HG03175 (cell line): ENCODE measurements around the gene AFAP1L2.

Experiments used
- ATAC-seq: cut with Tn5 transposase; IDR thresholded peaks from one replicate; pipeline ENCODE4 v1.9.1; 2021; ENCODE audit warnings: mild to moderate bottlenecking, moderate library complexity; ENCODE audit not compliant: unreplicated experiment

Gene AFAP1L2

DNA sequence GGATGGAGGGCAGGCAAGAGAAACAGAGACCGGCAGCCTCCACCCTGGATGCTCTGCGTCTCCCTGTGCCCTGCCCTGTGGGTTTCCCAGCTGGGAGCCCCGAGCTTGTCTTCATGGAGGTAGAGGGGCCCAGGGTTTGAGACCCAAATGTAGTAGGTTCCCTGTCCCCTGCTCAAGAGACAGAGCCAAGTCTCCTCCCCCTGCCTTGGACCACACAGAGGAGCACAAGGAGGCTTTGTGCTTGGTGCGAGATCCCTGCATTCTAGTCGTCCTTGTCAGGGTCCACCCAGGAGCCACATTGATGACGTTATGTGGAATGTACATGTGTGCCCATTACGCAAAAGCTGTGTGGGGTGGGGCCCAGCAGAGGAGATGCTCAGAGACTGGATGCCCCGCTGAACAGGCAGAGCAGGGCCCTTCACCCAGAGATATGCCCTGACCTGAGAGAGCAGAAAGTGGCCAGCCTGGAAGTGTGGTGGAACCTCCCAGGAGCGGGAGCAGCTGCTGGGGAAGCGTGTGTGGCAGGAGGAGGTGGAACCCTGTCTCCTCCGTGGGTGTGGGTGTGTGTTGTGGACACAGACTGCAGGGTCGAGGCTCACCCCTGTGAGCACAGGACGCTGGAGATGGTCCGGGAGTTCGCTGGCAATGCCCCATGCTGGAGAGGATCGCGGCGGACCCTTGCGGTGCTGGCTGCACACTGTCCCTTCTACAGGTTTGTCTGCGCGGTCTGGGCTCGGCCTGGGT lies 126.0 kb downstream of the AFAP1L2 start:
- no peak for ATAC-seq

DNA sequence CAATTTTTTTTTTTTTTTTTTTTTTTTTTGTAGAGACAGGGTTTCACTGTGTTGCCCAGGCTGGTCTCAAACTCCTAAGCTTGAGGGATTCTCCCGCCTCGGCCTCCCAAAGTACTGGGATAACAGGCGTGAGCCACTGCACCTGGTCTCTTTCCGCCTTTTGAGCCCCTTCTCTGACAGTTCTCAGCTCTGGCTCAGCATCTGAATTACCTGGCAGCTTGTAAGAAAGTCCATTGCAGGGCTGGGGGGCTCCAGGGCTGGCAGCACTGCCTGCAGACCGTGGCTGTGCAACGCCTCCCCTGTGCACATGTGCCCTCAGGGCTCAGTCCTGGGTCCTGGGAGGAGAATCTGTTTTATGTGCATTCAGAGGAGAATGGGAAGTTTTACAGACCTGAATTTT lies 127.6 kb downstream of the AFAP1L2 start:
- ATAC-seq = no peak

DNA sequence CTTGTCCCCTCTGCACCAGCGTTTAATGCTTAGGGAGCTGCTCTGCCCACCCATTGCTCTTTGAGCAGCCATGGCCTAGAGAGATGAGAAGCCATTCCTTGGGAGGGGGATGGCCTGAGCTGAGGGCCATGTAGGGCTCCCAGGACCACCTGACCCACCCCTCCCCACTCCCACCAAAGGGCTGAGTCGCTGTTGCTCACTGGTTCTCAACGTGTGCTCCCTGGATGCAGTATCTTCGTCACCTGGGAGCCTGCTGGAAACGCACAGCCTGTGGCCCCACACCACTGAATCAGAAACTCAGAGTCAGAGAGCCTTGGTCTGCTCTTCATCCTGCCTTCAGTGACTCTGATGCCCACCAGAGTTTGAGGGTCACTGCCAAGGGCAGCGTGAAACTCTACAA lies 128.2 kb downstream of the AFAP1L2 start:
- ATAC-seq = no peak

DNA sequence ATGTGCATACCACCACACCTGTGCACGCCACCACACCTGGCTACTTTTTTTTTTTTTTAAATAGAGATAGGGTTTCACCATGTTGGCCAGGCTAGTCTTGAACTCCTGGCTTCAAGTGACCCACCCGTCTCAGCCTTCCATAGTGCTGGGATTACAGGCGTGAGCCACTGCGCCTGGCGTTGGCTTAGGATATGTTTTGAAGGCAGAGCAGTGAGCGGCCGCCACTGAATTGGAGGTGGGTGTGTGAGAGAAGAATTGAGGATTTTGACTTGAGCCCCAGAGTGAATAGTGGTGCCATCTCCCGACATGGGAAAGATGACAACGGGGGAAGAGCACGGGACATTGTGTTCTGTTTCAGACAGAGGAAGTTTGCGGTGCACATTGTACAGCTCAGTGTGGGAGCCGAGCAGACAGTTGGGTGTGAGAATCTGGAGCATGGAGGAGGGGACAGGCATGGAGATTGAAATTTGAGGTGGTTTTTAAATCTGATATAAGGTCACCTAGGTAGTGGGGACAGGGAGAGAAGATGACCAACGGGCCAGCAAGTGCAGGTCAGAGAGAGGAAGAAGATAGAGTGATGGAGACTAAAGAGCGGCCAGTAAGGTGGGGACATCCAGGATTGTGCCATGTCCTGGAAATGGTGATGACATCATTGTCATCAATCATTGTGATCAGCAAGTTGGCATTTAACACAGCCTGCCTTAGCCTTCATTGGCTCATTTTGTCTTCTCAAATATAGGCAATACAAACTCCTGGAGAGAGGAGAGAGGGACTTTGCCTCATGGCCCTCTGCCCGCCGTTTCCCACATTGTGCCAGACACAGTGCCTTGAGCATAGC lies 129.5 kb downstream of the AFAP1L2 start:
- ATAC-seq = no peak

GRCh38 chr10:114273910-114274309 lies 130.4 kb downstream of the AFAP1L2 start:
- ATAC-seq = no peak

- no peak for ATAC-seq
These were observed 131.6 kb downstream of the AFAP1L2 start for GRCh38 chr10:114272696-114273095.

GRCh38 chr10:114271779-114272167 lies 132.5 kb downstream of the AFAP1L2 start:
- ATAC-seq = no peak

DNA sequence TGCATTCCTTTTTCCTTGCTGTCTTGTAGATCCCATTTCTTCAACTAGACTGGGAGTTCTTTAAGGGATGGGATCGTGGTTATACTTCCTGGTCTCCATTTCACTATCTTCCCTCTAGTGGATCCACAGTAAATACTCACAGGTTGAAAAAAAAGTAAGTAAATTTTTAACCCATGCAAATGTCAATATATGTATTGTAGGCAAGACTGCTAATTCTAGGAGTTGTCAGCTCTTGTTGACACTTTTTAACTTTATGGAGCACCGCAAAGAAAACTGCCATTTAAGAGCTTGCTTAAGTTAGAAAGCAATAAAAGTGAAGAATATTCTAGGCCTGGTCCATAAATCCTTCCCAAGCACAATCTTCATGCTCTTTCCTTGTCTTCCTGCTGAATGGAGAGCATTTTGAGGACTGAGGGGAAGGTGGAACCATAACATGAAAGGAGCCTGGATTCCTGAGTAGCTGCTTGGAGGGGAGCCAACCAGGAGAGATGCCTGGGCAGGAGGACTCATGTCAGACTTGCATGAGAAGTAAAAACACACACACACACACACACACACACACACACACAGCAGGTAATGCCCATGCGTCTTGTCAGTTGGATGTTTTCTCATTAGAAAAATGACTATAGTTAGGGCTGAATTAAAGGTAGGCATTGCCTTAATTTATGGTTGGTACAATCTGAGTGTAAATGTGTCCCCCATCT lies 133.1 kb downstream of the AFAP1L2 start:
- ATAC-seq = no peak

DNA sequence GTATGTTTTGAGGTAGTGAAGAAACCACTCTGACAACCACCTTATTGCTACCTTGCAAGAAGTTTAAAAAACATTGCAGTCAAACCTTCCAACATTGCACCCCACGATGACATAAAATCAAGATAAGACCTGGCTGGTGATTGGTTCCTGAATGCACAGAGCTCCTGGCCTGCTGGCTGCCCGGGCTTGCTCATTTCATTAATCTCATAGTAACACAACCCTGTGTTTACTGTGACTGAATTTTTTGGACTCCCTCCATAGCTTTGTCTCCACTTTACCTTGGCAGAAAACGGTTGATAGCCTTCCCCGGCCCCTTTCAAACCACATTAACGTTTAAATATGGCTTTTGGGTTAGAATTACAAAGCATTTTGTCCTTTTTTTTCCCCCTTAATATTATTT lies 137.8 kb downstream of the AFAP1L2 start:
- no peak for ATAC-seq

- ATAC-seq = no peak
These were observed 138.8 kb downstream of the AFAP1L2 start for GRCh38 chr10:114265392-114266053.

DNA sequence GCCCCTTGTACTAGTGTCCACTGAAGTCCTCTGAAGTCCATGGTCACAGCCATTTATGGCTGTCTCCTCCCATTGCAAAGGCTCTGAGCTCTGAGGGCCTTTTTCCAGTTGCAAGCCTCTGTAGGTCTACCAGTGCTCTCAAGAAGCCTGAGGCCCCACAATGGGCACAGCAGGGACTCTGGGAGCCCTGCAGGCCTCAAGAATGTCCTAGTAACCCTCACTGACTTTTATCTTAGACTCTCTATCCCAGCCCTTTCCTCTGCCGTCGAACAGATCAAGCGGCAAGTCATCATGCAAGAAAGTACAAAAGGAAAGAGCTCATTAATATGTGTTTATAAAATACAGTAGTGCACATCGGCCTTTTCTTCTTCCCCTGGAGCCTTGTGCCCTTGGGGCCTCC lies 141.8 kb downstream of the AFAP1L2 start:
- ATAC-seq = no peak

GRCh38 chr10:114261076-114261475 lies 143.2 kb downstream of the AFAP1L2 start:
- no peak for ATAC-seq

- ATAC-seq = no peak
These were observed 143.9 kb downstream of the AFAP1L2 start for GRCh38 chr10:114260366-114260765.

GRCh38 chr10:114259824-114260223 lies 144.5 kb downstream of the AFAP1L2 start:
- no peak for ATAC-seq

DNA sequence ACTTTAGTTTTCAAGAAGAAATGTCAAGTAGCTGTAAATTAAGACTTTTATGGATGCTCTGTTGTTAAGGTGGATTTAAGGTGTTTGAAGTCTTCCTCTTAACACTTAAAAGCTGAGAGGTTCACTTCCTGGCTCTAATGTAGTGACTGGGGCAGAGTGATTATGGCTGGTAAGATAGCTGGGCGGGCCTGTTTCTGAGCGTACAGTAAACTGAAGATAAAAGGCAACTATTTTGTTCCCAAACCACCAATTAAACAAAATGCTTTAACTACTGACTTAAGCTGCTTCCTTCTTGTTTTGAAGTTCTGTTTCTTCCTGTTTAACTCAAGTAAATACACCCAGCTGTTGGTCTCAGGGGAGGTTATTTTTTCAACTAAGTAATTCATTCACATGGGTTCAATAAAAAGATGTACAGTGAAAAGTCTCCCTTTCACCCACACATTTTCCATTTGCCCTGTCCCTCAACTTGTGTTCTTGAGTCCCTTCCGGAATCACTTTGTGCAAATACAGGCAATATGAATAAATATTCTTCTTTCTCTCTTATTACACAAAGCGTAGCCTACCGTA lies 145.9 kb downstream of the AFAP1L2 start:
- no peak for ATAC-seq

DNA sequence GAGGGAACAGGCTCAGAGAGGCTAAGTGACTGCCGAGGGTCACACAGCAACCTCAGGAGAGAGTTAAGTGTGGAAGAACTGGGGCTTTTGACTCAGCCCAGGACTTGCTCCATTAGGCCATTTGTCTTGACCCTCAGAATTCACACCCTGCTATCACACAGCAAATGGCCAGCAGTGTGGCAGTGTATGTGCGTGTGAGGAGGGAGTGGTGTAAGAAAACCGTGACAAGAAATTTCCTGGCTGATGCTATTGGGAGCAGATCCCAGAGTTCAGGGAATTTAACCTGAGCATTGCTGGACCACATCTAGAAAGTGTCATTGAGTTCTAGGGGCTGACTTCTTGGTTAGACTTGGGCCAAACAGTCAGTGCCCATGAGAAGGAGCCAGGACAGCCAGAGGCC lies 146.8 kb downstream of the AFAP1L2 start:
- ATAC-seq = no peak

GRCh38 chr10:114256822-114257221 lies 147.5 kb downstream of the AFAP1L2 start:
- ATAC-seq = no peak

GRCh38 chr10:114256008-114256765 lies 148.1 kb downstream of the AFAP1L2 start:
- ATAC-seq = no peak

GRCh38 chr10:114255227-114255626 lies 149.1 kb downstream of the AFAP1L2 start:
- ATAC-seq = no peak

- no peak for ATAC-seq
These were observed 151.4 kb downstream of the AFAP1L2 start for GRCh38 chr10:114252883-114253282.
